IgD-negative memory B cell (primary cell): ENCODE results near the gene C16orf86. TPM values are rescaled to one million over a fixed set of nuclear protein-coding genes. Genes with fewer than 3 reads are reported as not detected.

Experiments used
- H3K27ac Mint-ChIP-seq, 3 donors: one replicate each; pipeline ENCODE4 v1.8.0; 2020 to 2022; ENCODE audit warnings: mild to moderate bottlenecking in 3 of 3, mixed read lengths in 3 of 3, moderate library complexity in 1 of 3
- H3K27me3 Mint-ChIP-seq: one replicate; pipeline ENCODE4 v1.8.0; 2021; ENCODE audit warnings: mixed read lengths
- H3K36me3 Mint-ChIP-seq: one replicate; pipeline ENCODE4 v1.8.0; 2020; ENCODE audit warnings: mild to moderate bottlenecking, mixed read lengths
- H3K4me1 Mint-ChIP-seq, 3 donors: one replicate each; pipeline ENCODE4 v1.8.0; 2020 to 2022; ENCODE audit warnings: mixed read lengths in 3 of 3, mild to moderate bottlenecking in 1 of 3
- H3K4me3 Mint-ChIP-seq, 4 donors: one replicate each; pipeline ENCODE4 v1.8.0; 2020 to 2022; ENCODE audit warnings: mild to moderate bottlenecking in 4 of 4, mixed read lengths in 4 of 4, moderate library complexity in 3 of 4
- H3K9me3 Mint-ChIP-seq, 3 donors: one replicate each; pipeline ENCODE4 v1.8.0; 2020 to 2021; ENCODE audit warnings: mixed read lengths in 3 of 3, mild to moderate bottlenecking in 1 of 3
- polyA plus RNA-seq: library from polyadenylated mRNA; unstranded; fragments of 300-500 nt; fragmentation: Illumina TruSeq; gene quantifications from one replicate; pipeline ENCODE4 v1.2.3, GENCODE V29; 2021

The C16orf86 gene
- polyA plus RNA-seq, 1 donor from 2014 or later: 8.2 TPM

- H3K36me3 Mint-ChIP-seq: peaks cover 2% of the 10 kb centered on the region
- H3K27me3 Mint-ChIP-seq: no peaks in the 10 kb centered on the region
- peak within 1 kb of the TSS; percentile 96 to 98 (median 97) for H3K27ac Mint-ChIP-seq
- peaks cover 0 to 11% (median 5%) of the 10 kb centered on the region in 3 donors for H3K4me1 Mint-ChIP-seq
- H3K9me3 Mint-ChIP-seq: no peaks in the 10 kb centered on the region
- H3K4me3 Mint-ChIP-seq: peak within 1 kb of the TSS; percentile 92 to 99 (median 98)
Measured at GRCh38 chr16:67659675-67660563, 6.7 kb upstream of the C16orf86 start, which contains the start of gene ACD. ACD (minus strand) TSS chr16:67660260; CDS start chr16:67660220, 40 bp downstream.

GRCh38 chr16:67660564-67661028 lies 6.0 kb upstream of the C16orf86 start, which contains the start of gene PARD6A:
PARD6A (plus strand) TSS chr16:67660960; CDS start chr16:67661039, 79 bp downstream.
- no peaks in the 10 kb centered on the region for H3K27me3 Mint-ChIP-seq
- peaks cover 0 to 13% (median 4%) of the 10 kb centered on the region in 3 donors for H3K4me1 Mint-ChIP-seq
- H3K27ac Mint-ChIP-seq: peak within 1 kb of the TSS; percentile 96 to 98 (median 97)
- H3K4me3 Mint-ChIP-seq: peak within 1 kb of the TSS; percentile 92 to 99 (median 98)
- no peaks in the 10 kb centered on the region for H3K9me3 Mint-ChIP-seq
- H3K36me3 Mint-ChIP-seq: peaks cover 2% of the 10 kb centered on the region

- Mint-ChIP-seq H3K4me3 (peak overlapping the region; percentile 91 to 98 (median 94)), H3K36me3 (peaks cover 2% of the 10 kb centered on the region), H3K27ac (peak overlapping the region; percentile 93 to 97 (median 96)), H3K4me1 (peaks cover 0 to 15% (median 0%) of the 10 kb centered on the region in 3 donors), H3K27me3 (no peaks in the 10 kb centered on the region), H3K9me3 (no peaks in the 10 kb centered on the region)
Measured at GRCh38 chr16:67661101-67661761, 5.4 kb upstream of the C16orf86 start.

- peak overlapping the region in 3 of 4 donors; percentile 16 to 98 (median 63) for H3K4me3 Mint-ChIP-seq
- no peaks in the 10 kb centered on the region for H3K27me3 Mint-ChIP-seq
- H3K36me3 Mint-ChIP-seq: peaks cover 2% of the 10 kb centered on the region
- no peaks in the 10 kb centered on the region for H3K9me3 Mint-ChIP-seq
- H3K4me1 Mint-ChIP-seq: peaks cover 0 to 16% (median 2%) of the 10 kb centered on the region in 3 donors
- H3K27ac Mint-ChIP-seq: peak overlapping the region; percentile 50 to 97 (median 93)
Measured at GRCh38 chr16:67661886-67662652, 4.5 kb upstream of the C16orf86 start.

GRCh38 chr16:67662653-67663010 lies 4.0 kb upstream of the C16orf86 start:
- Mint-ChIP-seq H3K27me3 (no peaks in the 10 kb centered on the region), H3K4me1 (peaks cover 0 to 17% (median 5%) of the 10 kb centered on the region in 3 donors), H3K4me3 (peak overlapping the region in 2 of 4 donors; percentile 41 to 98), H3K9me3 (no peaks in the 10 kb centered on the region), H3K36me3 (peaks cover 2% of the 10 kb centered on the region), H3K27ac (peak overlapping the region in 2 of 3 donors; percentile 50 to 97)

DNA sequence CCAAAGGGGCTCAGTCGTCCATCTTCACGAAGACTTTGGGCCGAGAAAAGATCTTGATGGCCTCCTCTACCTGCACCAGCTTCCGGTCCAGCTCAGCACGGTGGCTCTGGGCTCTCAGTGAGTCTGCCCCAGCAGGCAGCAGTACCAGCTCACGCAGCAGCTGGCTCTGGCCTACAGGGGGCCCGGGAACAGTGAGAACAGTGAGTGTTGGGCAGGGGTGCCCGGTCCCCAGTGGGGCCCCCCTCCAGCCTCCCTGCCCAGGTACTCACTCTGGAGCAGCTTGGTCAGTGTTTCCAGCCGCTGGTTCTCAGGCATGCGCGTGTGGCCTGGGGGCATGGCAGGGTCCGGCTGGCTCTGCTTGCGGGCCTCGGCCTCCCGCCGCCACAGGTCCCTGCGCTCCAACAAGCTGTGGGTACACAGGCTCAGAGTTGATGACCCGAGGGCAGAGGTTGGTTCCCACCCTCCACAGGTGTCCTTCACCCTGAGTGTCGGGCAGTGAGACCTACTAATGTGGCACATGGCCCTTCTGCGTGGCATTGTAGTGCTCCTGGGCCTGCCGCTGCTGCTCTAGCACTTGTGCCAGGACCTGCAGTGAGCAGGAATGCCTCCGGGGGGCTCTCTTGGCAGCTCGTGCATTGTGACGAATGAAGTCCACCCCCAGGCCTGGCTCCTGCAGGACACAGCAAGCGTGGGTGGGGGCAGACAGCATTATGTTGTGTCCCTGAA lies 3.3 kb upstream of the C16orf86 start:
- H3K27me3 Mint-ChIP-seq: no peaks in the 10 kb centered on the region
- peak overlapping the region in 2 of 4 donors; percentile 41 to 70 for H3K4me3 Mint-ChIP-seq
- H3K9me3 Mint-ChIP-seq: no peaks in the 10 kb centered on the region
- H3K27ac Mint-ChIP-seq: peak overlapping the region in 1 of 3 donors; percentile 97
- peaks cover 2% of the 10 kb centered on the region for H3K36me3 Mint-ChIP-seq
- peaks cover 5 to 20% (median 8%) of the 10 kb centered on the region in 3 donors for H3K4me1 Mint-ChIP-seq

DNA sequence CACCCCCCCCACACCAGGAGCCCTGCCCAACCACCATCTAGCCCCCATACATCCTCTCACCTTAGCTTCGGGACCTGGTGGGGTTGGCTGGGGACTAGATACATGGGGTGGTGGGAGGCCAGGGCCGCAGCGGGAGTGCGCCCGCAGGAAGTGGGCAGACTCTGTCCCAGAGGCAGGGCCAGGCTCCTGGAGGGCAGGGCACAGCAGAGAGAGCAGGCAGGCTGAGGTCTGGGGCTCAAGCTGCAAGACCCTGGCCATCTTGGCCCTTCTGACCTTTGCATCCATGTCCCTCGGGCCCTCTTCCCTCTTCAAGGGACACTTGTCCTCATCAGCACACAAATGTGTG lies 2.8 kb upstream of the C16orf86 start:
- H3K36me3 Mint-ChIP-seq: peaks cover 2% of the 10 kb centered on the region
- H3K9me3 Mint-ChIP-seq: no peaks in the 10 kb centered on the region
- peaks cover 10 to 23% (median 11%) of the 10 kb centered on the region in 3 donors for H3K4me1 Mint-ChIP-seq
- peak overlapping the region in 2 of 3 donors; percentile 17 to 97 for H3K27ac Mint-ChIP-seq
- H3K27me3 Mint-ChIP-seq: no peaks in the 10 kb centered on the region
- peak overlapping the region in 2 of 4 donors; percentile 3 to 70 for H3K4me3 Mint-ChIP-seq

DNA sequence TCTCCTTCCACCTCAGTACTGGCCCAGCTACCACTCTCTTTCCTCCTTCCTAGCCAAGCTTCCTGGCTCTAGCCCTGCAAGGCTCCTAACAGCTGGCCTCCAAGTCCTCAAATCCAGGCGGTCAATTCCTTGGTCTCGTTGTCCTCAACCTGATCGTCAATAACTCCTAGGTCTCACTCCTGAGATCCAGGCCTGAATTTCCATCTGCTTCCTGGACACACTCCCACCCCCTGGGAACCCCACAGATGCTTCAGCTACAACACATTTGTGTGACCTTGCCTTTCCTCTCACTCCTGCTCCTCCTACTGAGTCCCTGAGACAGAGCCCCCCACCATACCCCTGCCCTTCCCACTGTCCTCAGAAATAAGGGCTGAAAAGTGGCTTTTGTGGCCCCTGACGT lies 2.4 kb upstream of the C16orf86 start:
- H3K27ac Mint-ChIP-seq: peak overlapping the region in 2 of 3 donors; percentile 17 to 97
- H3K4me1 Mint-ChIP-seq: peaks cover 12 to 23% (median 13%) of the 10 kb centered on the region in 3 donors
- H3K9me3 Mint-ChIP-seq: no peaks in the 10 kb centered on the region
- no peaks in the 10 kb centered on the region for H3K27me3 Mint-ChIP-seq
- H3K4me3 Mint-ChIP-seq: peak overlapping the region in 3 of 4 donors; percentile 3 to 70 (median 30)
- H3K36me3 Mint-ChIP-seq: peaks cover 2% of the 10 kb centered on the region

DNA sequence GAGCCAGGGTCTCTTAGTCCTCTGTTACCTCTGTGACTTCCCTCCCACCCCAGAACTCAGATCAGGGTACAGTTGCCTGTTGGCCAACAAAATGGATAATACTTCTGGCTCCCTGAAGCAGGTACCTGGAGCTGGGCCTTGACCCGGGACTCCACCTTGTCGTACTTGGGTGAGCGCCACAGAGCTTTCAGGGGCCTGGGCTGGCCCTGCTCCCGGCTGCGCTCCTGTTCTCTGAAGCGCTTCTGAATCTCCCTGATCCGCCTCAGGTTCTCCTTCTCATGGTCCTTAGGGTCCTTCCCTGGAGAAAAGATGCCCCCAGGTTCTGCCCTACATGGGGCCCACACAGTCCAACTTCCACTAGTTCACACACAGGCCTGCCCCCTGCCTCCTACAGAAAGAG lies 1.7 kb upstream of the C16orf86 start:
- Mint-ChIP-seq H3K36me3 (peaks cover 2% of the 10 kb centered on the region), H3K27me3 (no peaks in the 10 kb centered on the region), H3K4me1 (peaks cover 15 to 29% (median 17%) of the 10 kb centered on the region in 3 donors), H3K4me3 (peak overlapping the region in 1 of 4 donors; percentile 70), H3K27ac (peak overlapping the region in 2 of 3 donors; percentile 41 to 59), H3K9me3 (no peaks in the 10 kb centered on the region)

GRCh38 chr16:67665598-67665997 lies 1.0 kb upstream of the C16orf86 start:
- Mint-ChIP-seq H3K36me3 (peaks cover 2% of the 10 kb centered on the region), H3K27ac (peak overlapping the region in 2 of 3 donors; percentile 41 to 86), H3K4me1 (peaks cover 17 to 30% (median 17%) of the 10 kb centered on the region in 3 donors), H3K9me3 (no peaks in the 10 kb centered on the region), H3K4me3 (peak overlapping the region in 3 of 4 donors; percentile 16 to 70 (median 58)), H3K27me3 (no peaks in the 10 kb centered on the region)

DNA sequence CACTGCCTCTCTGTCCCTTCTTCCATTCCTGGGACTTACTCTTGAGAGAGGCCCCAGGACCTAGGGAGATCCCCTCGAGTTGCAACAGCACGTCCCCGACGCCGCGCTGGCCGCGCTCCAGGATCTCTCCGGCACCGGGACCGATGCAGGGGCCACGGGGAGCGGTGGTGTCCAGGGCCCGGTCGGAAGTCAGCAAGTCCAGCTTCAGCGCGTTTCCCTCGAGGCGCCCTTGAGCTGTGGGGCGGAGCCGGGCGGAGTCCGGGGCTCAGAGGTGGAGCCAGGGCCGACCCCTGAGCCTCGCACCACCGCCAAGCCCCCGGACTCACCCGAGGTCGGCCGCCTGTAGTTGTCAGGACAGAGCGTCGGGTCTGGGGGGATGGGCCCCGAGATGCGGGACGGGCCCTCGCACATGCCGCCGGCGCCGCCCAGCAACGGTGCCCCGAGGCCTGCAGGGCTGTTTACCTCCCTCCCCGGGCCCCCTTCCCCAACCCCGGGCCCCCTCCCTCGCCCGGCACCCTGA lies 522 bp upstream of the C16orf86 start:
- peaks cover 17 to 30% (median 18%) of the 10 kb centered on the region in 3 donors for H3K4me1 Mint-ChIP-seq
- no peaks in the 10 kb centered on the region for H3K9me3 Mint-ChIP-seq
- H3K36me3 Mint-ChIP-seq: peaks cover 2% of the 10 kb centered on the region
- H3K27me3 Mint-ChIP-seq: no peaks in the 10 kb centered on the region
- peak overlapping the region in 3 of 4 donors; percentile 67 to 75 (median 70) for H3K4me3 Mint-ChIP-seq
- H3K27ac Mint-ChIP-seq: peak overlapping the region in 2 of 3 donors; percentile 84 to 86

DNA sequence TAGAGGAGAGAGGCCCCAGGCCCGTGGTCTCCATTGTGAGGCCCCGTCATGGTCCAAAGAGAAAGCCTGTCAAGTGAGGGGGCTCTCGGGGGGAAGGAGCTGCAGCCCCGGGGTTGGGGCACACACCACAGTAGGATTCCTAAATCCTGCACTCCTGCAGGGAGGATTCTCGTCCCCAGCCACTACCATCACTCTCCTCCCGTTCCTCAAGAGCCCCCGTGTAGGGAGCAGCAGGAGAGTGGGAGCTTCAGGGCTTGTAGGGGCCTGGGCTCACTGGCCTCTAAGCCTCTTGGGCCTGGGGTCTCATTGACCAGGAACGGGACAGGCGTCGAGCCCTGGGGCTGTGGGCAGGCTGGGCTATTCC lies 821 bp downstream of the C16orf86 start:
- Mint-ChIP-seq H3K36me3 (peaks cover 2% of the 10 kb centered on the region), H3K9me3 (no peaks in the 10 kb centered on the region), H3K4me3 (peak overlapping the region; percentile 64 to 95 (median 88)), H3K27ac (peak overlapping the region; percentile 63 to 84 (median 80)), H3K4me1 (peaks cover 18 to 26% (median 21%) of the 10 kb centered on the region in 3 donors), H3K27me3 (no peaks in the 10 kb centered on the region)

- Mint-ChIP-seq H3K27me3 (no peaks in the 10 kb centered on the region), H3K36me3 (peaks cover 2% of the 10 kb centered on the region), H3K27ac (peak overlapping the region; percentile 63 to 80 (median 78)), H3K4me3 (peak overlapping the region; percentile 44 to 95 (median 66)), H3K4me1 (peaks cover 21 to 31% (median 23%) of the 10 kb centered on the region in 3 donors), H3K9me3 (no peaks in the 10 kb centered on the region)
Measured at GRCh38 chr16:67667817-67668494, 1.3 kb downstream of the C16orf86 start.
